ENCODE measurements around the gene VIPR2.

Gene VIPR2

GRCh38 chr7:159023206-159023605 is 121.5 kb downstream of the VIPR2 start:
- H3K4me3 ChIP-seq (ENCODE audit: low read depth, low read length): no peak overlapping the region
- DNase-seq (ENCODE audit: low read depth): no peak

- no peak overlapping the region for H3K4me3 ChIP-seq (ENCODE audit: low read depth, low read length)
- no peak for DNase-seq (ENCODE audit: low read depth)
Measured at GRCh38 chr7:159022238-159022993, 122.3 kb downstream of the VIPR2 start.

DNA sequence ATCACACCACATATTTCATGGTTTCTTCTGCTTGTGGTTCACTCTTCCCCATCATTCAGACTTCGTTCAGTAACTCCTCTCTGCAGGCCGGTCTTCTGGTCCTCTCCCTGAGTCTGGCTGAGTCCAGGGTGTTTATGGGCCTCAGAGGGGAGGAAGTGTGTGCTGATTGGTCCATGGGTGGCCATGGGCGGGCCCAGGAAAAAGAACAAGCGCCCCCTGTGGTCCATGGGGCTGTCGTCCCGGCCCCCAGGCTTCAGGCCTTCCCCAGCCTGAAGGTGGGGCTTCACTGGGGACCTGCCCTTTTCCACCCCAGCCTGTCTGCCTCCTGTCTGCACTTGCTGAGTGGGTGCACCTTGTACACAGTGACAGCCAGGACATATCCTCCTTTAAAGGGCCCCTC is 123.7 kb downstream of the VIPR2 start:
- no peak for DNase-seq (ENCODE audit: low read depth)
- no peak overlapping the region for H3K4me3 ChIP-seq (ENCODE audit: low read depth, low read length)

DNA sequence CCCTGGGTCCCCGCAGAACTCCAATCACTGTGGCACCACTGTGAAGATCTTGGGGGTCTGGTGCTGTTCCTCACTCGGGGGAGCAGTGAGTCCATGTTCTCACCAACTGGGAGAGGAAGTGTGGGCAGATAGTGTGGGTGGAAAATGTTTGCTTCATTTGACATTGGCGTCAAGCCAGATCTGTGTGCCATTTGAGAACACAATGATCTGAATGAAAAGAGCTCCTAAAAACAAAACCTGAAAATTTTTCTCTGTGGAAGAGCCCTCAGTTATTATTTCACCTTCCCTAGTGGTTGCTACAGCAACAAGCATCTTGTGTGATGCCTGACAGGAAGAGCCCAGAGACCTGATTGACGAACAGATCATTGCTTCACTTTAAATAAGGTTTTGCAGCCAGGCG is 125.6 kb downstream of the VIPR2 start:
- H3K4me3 ChIP-seq (ENCODE audit: low read depth, low read length): no peak overlapping the region
- no peak for DNase-seq (ENCODE audit: low read depth)

- no peak overlapping the region for H3K4me3 ChIP-seq (ENCODE audit: low read depth, low read length)
- no peak for DNase-seq (ENCODE audit: low read depth)
Measured at GRCh38 chr7:159017741-159018140, 126.9 kb downstream of the VIPR2 start.

GRCh38 chr7:159017210-159017609 is 127.5 kb downstream of the VIPR2 start:
- no peak overlapping the region for H3K4me3 ChIP-seq (ENCODE audit: low read depth, low read length)
- DNase-seq (ENCODE audit: low read depth): no peak

DNA sequence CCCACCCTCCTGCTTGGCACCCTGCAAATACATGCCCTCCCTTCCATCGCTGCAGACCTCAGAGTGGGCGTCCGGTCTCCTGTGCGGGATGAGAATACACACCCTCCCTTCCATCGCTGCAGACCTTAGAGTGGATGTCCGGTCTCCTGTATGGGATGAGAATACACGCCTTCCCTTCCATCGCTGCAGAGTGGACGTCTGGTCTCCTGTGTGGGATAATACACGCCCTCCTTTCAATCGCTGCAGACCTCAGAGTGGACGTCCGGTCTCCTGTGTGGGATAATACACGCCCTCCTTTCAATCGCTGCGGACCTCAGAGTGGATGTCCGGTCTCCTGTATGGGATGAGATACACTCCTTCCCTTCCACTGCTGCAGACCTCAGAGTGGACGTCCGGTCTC is 128.1 kb downstream of the VIPR2 start:
- H3K4me3 ChIP-seq (ENCODE audit: low read depth, low read length): no peak overlapping the region
- DNase-seq (ENCODE audit: low read depth): no peak

GRCh38 chr7:159015454-159016410 is 128.9 kb downstream of the VIPR2 start:
- H3K4me3 ChIP-seq (ENCODE audit: low read depth, low read length): no peak overlapping the region
- DNase-seq (ENCODE audit: low read depth): no peak

DNA sequence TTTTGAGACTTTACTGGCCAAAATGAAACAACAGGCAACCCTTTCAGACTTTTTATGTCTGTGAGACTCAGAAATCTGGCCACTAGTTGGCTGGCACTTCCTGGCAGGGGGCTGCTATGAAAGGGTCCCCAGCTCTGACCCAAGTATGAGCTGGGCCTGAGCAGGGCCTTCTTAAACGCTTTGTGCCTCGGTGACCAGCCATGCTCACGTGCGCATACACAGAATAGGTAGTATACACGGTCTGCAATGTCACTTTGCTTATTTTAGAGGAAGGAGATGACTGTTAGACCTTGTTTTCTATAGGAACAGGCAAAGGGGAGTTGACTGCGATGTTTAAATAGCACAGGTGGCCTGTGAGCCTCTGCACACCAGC is 129.6 kb downstream of the VIPR2 start:
- no peak for DNase-seq (ENCODE audit: low read depth)
- H3K4me3 ChIP-seq (ENCODE audit: low read depth, low read length): no peak overlapping the region

GRCh38 chr7:159014297-159015062 is 130.2 kb downstream of the VIPR2 start:
- DNase-seq (ENCODE audit: low read depth): no peak

DNA sequence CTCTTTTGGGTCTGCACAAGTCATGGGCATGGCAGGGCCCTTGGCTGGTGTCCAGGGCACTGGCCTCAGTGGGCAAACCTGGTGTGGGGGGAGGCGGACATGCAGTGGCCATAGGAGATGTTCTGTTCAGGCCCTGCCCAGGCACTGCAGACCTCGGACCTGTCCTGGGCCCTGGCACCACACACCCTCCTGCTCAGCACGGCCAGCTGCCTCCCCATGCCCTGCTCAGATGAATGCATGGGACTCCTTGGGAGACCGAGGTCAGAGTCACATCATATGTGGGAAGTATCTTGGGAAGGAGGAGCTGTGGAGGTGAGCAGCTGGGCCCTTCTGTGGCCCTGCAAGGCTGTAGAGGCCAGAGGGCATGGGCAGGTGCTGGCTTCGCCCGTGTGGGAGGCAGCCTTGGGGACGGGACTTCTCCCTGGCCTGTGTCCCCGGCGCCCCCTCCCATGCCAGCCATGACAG is 130.8 kb downstream of the VIPR2 start:
- no peak for DNase-seq (ENCODE audit: low read depth)
- H3K4me3 ChIP-seq (ENCODE audit: low read depth, low read length): no peak overlapping the region

More at GRCh38 chr7:159014297-159015062, 130.2 kb downstream of the VIPR2 start:
- H3K4me3 ChIP-seq (ENCODE audit: low read depth, low read length): no peak overlapping the region

DNA sequence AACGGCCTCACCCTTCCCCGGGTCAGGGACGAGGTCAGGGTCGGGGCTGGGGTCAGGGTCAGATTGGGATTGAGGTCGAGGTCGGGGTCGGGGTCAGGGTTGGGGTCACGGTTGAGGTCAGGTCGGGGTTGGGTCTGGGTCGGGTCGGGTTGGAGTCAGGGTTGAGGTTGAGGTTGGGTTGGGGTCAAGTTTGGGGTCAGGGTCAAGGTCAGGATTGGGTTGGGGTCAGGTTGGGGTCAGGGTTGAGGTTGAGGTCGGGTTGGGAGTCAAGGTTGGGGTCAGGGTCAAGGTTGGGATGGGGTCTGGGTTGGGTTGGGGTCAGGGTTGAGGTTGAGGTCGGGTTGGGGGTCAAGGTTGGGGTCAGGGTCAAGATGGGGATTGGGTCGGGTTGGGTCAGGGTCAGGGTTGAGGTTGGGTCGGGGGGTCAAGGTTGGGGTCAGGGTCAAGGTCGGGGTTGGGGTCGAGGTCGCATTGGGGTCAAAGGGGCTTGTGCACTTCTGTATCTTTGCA is 131.4 kb downstream of the VIPR2 start:
- H3K4me3 ChIP-seq (ENCODE audit: low read depth, low read length): no peak overlapping the region
- no peak for DNase-seq (ENCODE audit: low read depth)

GRCh38 chr7:159012353-159013069 is 132.2 kb downstream of the VIPR2 start:
- no peak overlapping the region for H3K4me3 ChIP-seq (ENCODE audit: low read depth, low read length)
- DNase-seq (ENCODE audit: low read depth): no peak

- no peak for DNase-seq (ENCODE audit: low read depth)
- no peak overlapping the region for H3K4me3 ChIP-seq (ENCODE audit: low read depth, low read length)
Measured at GRCh38 chr7:159011722-159012022, 133.0 kb downstream of the VIPR2 start.

DNA sequence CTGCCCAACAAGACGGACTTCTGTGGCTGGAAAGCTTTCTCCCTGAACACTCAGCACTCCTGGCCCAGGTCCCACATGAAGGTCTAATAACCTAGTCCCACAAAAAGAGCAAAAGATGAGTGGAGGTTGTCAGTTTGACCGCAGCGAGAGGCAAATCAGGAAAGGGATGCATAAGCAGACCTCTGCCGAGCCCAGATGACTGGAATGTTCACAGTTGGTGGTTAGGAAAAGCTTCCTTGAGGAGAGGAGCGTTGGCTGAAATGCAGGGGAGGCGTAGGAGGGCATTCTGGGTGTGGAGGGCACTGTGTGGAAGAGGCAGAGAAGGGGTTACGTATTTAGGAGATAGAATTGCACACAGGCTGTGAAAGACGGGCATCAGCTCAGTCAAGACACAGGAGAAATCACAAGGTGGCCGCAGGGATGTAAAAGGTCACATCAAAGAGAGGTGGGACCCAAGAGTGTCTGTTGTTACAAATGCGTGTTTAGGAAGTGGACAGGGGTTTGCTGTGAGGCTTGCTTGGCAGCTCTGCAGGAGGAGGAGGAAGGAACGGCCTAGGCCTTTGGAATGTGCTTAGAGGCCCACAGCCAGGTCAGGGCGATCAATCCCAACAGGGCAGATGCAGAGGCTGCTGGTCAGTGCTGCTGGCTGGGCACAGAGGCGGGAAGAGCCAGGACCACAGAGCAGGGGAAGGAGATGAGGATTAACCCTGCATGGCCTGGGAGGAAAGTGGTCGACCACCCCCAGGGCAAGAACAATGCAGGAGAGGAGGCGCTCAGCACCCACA is 133.5 kb downstream of the VIPR2 start:
- no peak overlapping the region for H3K4me3 ChIP-seq (ENCODE audit: low read depth, low read length)
- no peak for DNase-seq (ENCODE audit: low read depth)

DNA sequence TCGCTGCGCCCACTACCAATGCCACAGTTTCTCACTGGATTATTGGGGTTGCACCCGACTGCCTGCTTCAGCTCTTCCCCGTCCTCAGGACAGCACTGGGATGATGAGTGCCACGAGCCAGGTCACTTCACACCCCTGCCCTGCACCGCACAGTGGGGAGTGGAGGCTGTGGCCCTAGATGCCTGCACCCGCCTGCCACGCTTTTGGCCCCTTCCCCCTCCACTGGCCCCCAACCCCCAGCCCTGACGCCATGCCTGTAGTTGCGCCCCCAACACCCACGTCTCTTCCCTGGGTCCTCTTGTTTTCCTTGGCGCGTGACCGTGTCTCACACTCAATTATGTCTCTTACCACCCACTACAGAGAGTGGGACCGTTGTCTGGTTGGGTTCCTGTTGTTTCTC is 134.3 kb downstream of the VIPR2 start:
- no peak for DNase-seq (ENCODE audit: low read depth)
- H3K4me3 ChIP-seq (ENCODE audit: low read depth, low read length): no peak overlapping the region

- no peak overlapping the region for H3K4me3 ChIP-seq (ENCODE audit: low read depth, low read length)
- no peak for DNase-seq (ENCODE audit: low read depth)
Measured at GRCh38 chr7:159009951-159010350, 134.7 kb downstream of the VIPR2 start.

DNA sequence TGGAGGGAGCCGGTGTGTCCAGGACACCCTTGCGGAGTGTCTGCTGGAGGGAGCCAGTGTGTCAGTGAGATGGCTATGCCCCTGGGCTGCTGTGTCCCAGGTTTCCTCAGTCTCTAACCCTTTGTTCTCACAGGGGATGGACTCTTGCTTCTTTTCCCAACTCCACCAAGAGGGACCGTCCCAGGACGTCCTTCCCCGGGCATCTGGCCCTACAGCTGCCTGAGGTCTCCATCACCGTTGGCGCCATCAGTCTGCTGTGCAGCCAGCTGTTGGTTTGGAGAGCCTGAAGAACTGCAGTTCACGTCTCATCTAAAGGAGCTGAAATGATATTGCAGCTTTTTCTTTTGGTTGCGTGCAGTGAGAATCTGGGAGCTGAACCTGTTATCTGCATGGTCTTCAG is 136.2 kb downstream of the VIPR2 start:
- no peak for DNase-seq (ENCODE audit: low read depth)
- no peak overlapping the region for H3K4me3 ChIP-seq (ENCODE audit: low read depth, low read length)

All from skeletal muscle cell (primary cell).